HG03039 (cell line): ENCODE measurements around the gene USF1.
A peak's percentile ranks its signal among the peaks of the same experiment; 100 is the strongest.
"Not testable (repeated sequence)": the region's sequence is repeated elsewhere in the genome, so short reads cannot be mapped to it uniquely, and the experiment has no call there.

ENCODE experiments used
- ATAC-seq: cut with Tn5 transposase; IDR thresholded peaks from one replicate; pipeline ENCODE4 v1.9.1; 2021; ENCODE audit warnings: mild to moderate bottlenecking, moderate library complexity; ENCODE audit not compliant: unreplicated experiment

The USF1 gene

GRCh38 chr1:161079436-161080110 lies 33.8 kb upstream of the USF1 start:
- ATAC-seq = no peak

- no peak for ATAC-seq
Measured at GRCh38 chr1:161077426-161077825, 31.6 kb upstream of the USF1 start.

- no peak for ATAC-seq
Measured at GRCh38 chr1:161076410-161076809, 30.6 kb upstream of the USF1 start.

- ATAC-seq = no peak
Measured at GRCh38 chr1:161074676-161075368, 29.0 kb upstream of the USF1 start.

GRCh38 chr1:161073474-161074121 lies 27.8 kb upstream of the USF1 start:
- ATAC-seq = no peak

GRCh38 chr1:161072751-161073449 lies 27.1 kb upstream of the USF1 start:
- no peak for ATAC-seq

- ATAC-seq = no peak
Measured at GRCh38 chr1:161071886-161072371, 26.2 kb upstream of the USF1 start.

- no peak for ATAC-seq
Measured at GRCh38 chr1:161070761-161071160, 25.0 kb upstream of the USF1 start.

GRCh38 chr1:161069731-161070270 lies 24.0 kb upstream of the USF1 start, which contains the start of gene ARHGAP30:
Gene ARHGAP30 (minus strand): TSS chr1:161069891. CDS start chr1:161069624, 267 bp downstream.
- peak; percentile 80 for ATAC-seq

GRCh38 chr1:161069241-161069640 lies 23.5 kb upstream of the USF1 start:
- ATAC-seq = peak; percentile 1

- ATAC-seq = peak; percentile 37
Measured at GRCh38 chr1:161068306-161069234, 22.8 kb upstream of the USF1 start.

- no peak for ATAC-seq
Measured at GRCh38 chr1:161066694-161067093, 20.9 kb upstream of the USF1 start.

GRCh38 chr1:161065681-161066080 lies 19.9 kb upstream of the USF1 start:
- not testable (repeated sequence) for ATAC-seq

- not testable (repeated sequence) for ATAC-seq
Measured at GRCh38 chr1:161063936-161064335, 18.2 kb upstream of the USF1 start.

- ATAC-seq = no peak
Measured at GRCh38 chr1:161061419-161061818, 15.6 kb upstream of the USF1 start.

GRCh38 chr1:161059293-161059692 lies 13.5 kb upstream of the USF1 start:
- ATAC-seq = no peak

- ATAC-seq = no peak
Measured at GRCh38 chr1:161054805-161055204, 9.0 kb upstream of the USF1 start.

- no peak for ATAC-seq
Measured at GRCh38 chr1:161054232-161054631, 8.5 kb upstream of the USF1 start.

- ATAC-seq = no peak
Measured at GRCh38 chr1:161052899-161053298, 7.1 kb upstream of the USF1 start.

- no peak for ATAC-seq
Measured at GRCh38 chr1:161051219-161051618, 5.4 kb upstream of the USF1 start.
